ENCODE results near the gene TM4SF5. TPM values are rescaled to one million over a fixed set of nuclear protein-coding genes. Genes with fewer than 3 reads are reported as not detected.

The TM4SF5 gene
- total and polyA plus RNA-seq, 2 of the 8 experiments (the other 6 are each of a cell fraction or from before 2014, with no cell fraction given), result not detected

DNA sequence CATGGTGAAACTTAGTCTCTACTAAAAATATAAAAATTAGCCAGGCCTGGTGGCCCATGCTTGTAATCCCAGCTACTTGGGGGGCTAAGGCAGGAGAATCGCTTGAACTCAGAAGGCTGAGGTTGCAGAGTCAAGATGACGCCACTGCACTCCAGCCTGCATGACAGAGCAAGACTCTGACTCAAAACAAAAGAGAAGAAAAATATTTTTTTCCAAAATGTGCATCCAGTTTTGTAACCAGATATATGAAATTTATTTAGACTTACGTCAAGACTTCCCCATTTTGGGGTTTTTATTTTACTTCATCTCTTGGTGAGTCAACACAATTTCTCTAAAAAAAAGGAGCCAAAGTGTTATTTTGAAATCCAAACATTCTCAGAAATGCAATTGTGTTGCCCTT lies 5.5 kb upstream of the TM4SF5 start:
- Histone ChIP-seq H3K4me2 (ENCODE audit: insufficient read depth in 1 of 2, low read depth in 2 of 2, low read length in 2 of 2) (no peak overlapping the region), H2AFZ (ENCODE audit: low read length) (no peak overlapping the region), H3K23ac (ENCODE audit: insufficient read length) (no peak overlapping the region), H4K8ac (ENCODE audit: extremely low read depth, insufficient read depth, low read length) (no peak overlapping the region), H3K27ac (ENCODE audit: low read depth, low read length) (no peak overlapping the region), H2AK5ac (ENCODE audit: low read depth, low read length) (no peak overlapping the region), H3K9me3 (ENCODE audit: insufficient read depth in 2 of 2, low read depth in 1 of 2, low read length in 1 of 2) (no peaks in the 10 kb centered on the region), H4K20me1 (replicated peaks in 1 of 2; ENCODE audit: control insufficient read depth in 1 of 2, insufficient read depth in 2 of 2, low read length in 2 of 2) (no peaks in the 10 kb centered on the region), H3K4ac (replicated peaks; ENCODE audit: insufficient read length, low read depth, low read length) (no peak overlapping the region), H4K91ac (replicated peaks; ENCODE audit: insufficient read length, low read length) (no peak overlapping the region), H2BK5ac (ENCODE audit: low read depth, low read length) (no peak overlapping the region), H3K14ac (ENCODE audit: insufficient read length) (no peak overlapping the region), H3K56ac (replicated peaks; ENCODE audit: insufficient read length, low read depth, low read length) (no peak overlapping the region), H3K9ac (replicated peaks in 1 of 4; ENCODE audit: extremely low read depth in 1 of 4, low read depth in 3 of 4, low read length in 3 of 4) (no peak overlapping the region), H3K36me3 (ENCODE audit: control insufficient read depth in 2 of 4, insufficient read depth in 4 of 4, low read length in 3 of 4) (no peaks in the 10 kb centered on the region), H2BK120ac (replicated peaks; ENCODE audit: low read depth, low read length) (no peak overlapping the region), H3K79me2 (ENCODE audit: control insufficient read depth in 1 of 2, insufficient read depth in 2 of 2, low read length in 2 of 2) (no peaks in the 10 kb centered on the region), H2BK15ac (ENCODE audit: low read length) (no peak overlapping the region), H3K23me2 (ENCODE audit: low read depth, low read length) (no peaks in the 10 kb centered on the region), H2BK20ac (ENCODE audit: low read length) (no peak overlapping the region), H3K27me3 (replicated peaks in 1 of 4; ENCODE audit: control insufficient read depth in 3 of 4, extremely low read depth in 1 of 4, insufficient read depth in 3 of 4, low read length in 3 of 4) (no peaks in the 10 kb centered on the region), H4K5ac (ENCODE audit: insufficient read length, low read depth, low read length) (no peak overlapping the region), H3K79me1 (ENCODE audit: low read depth, low read length) (no peaks in the 10 kb centered on the region; the same call in 1 of the 2 replicates), H2BK12ac (ENCODE audit: low read depth, low read length) (no peak overlapping the region), H3K4me3 (ENCODE audit: extremely low read depth in 1 of 4, insufficient read depth in 2 of 4, low read depth in 3 of 4, low read length in 4 of 4) (no peak overlapping the region), H3K18ac (ENCODE audit: extremely low read depth, low read length) (no peak overlapping the region), H3K4me1 (replicated peaks in 1 of 4; ENCODE audit: control insufficient read depth in 3 of 4, insufficient read depth in 4 of 4, low read length in 3 of 4) (no peaks in the 10 kb centered on the region)
- POLR2A ChIA-PET (ENCODE audit: partially characterized antibody), result interaction anchor here (0.6 kb wide), 1 partner anchor 21 kb away, joined by 3 read pairs; no protein-coding TSS in a partner anchor
- no peak for FAIRE-seq
- CTCF ChIA-PET (ENCODE audit: partially characterized antibody), result no interaction called here
- no peak for DNase-seq (ENCODE audit: low read depth in 1 of 2, low spot score in 2 of 2)
- 88% methylated on average over 3 of the region's 3 CpGs; no CpG with 5 or more reads in 1 of the 2 experiments for WGBS, 2 experiments (ENCODE audit: extremely low coverage in 1 of 2, insufficient coverage in 1 of 2, insufficient read length in 1 of 2, insufficient replicate concordance in 2 of 2, low coverage in 1 of 2, low lambda C conversion rate in 2 of 2, missing lambda C conversion rate in 1 of 2)
- no peak for TF ChIP-seq RBBP5 (IDR thresholded peaks at IDR 0.05; ENCODE audit: borderline replicate concordance, low read depth, low read length)
